ENCODE measurements around the gene CHID1.

DNA sequence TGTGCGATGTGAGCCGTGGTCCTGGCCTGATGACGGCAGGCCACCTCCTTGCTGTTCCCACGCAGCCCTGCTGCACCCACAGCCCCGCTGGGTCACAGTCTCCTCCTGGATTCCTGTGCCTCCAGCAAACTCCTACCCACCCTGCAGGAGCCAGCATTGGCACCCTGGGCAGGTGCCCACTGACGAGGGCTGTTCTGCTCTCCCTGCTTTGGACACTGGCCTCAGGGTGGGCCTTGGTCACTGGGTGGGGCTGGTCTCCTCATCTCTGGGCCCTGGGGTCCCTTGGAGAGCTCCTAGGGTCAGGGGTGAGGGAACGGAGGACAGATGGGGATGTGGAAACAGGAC lies 55.3 kb downstream of the CHID1 start:
- no peak for TF ChIP-seq GTF2F1 (IDR thresholded peaks at IDR 0.05; ENCODE audit: low read depth, low read length)
- TF ChIP-seq CBX5 (IDR thresholded peaks at IDR 0.05; ENCODE audit: borderline replicate concordance, low read depth), result no peak
- no peak for TF ChIP-seq HMBOX1 (IDR thresholded peaks at IDR 0.05)
- TF ChIP-seq, protein P1, sequence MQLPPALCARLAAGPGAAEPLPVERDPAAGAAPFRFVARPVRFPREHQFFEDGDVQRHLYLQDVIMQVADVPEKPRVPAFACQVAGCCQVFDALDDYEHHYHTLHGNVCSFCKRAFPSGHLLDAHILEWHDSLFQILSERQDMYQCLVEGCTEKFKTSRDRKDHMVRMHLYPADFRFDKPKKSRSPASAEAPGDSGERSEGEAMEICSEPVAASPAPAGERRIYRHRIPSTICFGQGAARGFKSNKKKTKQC (CRISPR knock-in tag; IDR thresholded peaks at IDR 0.05), result no peak
- TF ChIP-seq TSHZ1 (CRISPR knock-in tag; IDR thresholded peaks at IDR 0.05), result no peak
- no peak for TF ChIP-seq PHF8 (IDR thresholded peaks at IDR 0.05; ENCODE audit: borderline replicate concordance, low read length)
- no peak for TF ChIP-seq YY1 (IDR thresholded peaks at IDR 0.05; ENCODE audit: borderline replicate concordance in 1 of 3, control insufficient read depth in 1 of 3, extremely low read depth in 1 of 3, insufficient read depth in 3 of 3, insufficient read length in 1 of 3, insufficient replicate concordance in 2 of 3, low read depth in 1 of 3, low read length in 2 of 3)
- no peak for TF ChIP-seq RBM15 (IDR thresholded peaks at IDR 0.05; ENCODE audit: insufficient read depth, low read length)
- TF ChIP-seq TAF1 (IDR thresholded peaks at IDR 0.05; ENCODE audit: control insufficient read depth, extremely low read depth, insufficient read depth, low read length, severe bottlenecking), result no peak
- TF ChIP-seq FIP1L1 (IDR thresholded peaks at IDR 0.05; ENCODE audit: low read depth, low read length, poor library complexity, severe bottlenecking), result no peak
- no peak for TF ChIP-seq ZFP1 (CRISPR knock-in tag; IDR thresholded peaks at IDR 0.05)
- TF ChIP-seq ZBTB1 (CRISPR knock-in tag; IDR thresholded peaks at IDR 0.05; ENCODE audit: borderline replicate concordance, low read depth), result no peak
